HG03280 (cell line): Measurements from ENCODE around the gene PCSK2.

Source experiments
- ATAC-seq: cut with Tn5 transposase; IDR thresholded peaks from one replicate; pipeline ENCODE4 v1.9.1; 2021; ENCODE audit warnings: mild to moderate bottlenecking, moderate library complexity; ENCODE audit not compliant: unreplicated experiment

The PCSK2 gene

GRCh38 chr20:17236766-17237165 is 9.9 kb downstream of the PCSK2 start:
- ATAC-seq, result no peak

- no peak for ATAC-seq
Measured at GRCh38 chr20:17248224-17248623, 21.4 kb downstream of the PCSK2 start.

DNA sequence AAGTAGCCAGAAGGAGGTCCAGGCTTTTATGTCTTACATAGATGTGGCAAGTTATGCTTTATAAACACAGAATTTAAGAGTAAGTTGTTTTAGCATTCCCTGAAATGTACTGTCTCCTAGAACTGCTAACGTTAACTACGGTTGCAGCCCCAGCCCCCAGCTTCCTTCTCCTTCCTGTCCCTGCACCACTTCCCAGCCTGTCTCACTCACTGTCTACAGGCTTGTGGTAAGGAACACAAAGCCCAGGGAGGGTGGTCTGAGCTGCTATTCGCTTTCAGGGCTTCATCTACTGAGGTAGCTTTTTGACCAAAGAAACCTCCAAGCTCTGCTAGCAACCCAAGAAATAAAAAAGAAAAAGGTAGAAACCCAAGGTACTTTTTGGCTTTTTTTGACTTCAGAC is 35.9 kb downstream of the PCSK2 start:
- no peak for ATAC-seq

DNA sequence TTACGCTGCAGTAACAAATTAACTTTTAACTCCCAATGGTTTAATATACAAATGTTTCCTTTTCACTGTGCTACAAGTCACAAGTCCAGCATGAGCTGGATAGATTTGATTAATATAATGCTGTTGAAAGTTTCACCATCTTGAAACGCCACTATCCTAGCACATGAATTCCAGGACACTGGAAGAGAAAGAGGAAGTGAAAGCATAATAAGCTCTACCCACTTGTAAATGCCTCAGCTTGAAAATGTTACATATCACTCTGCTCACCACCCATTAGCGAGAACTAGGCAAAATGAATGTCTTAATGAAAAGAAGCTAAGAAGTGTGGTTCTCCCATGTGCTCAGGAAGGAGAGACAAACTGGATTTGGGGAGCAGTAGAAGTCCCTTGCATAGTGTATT is 46.9 kb downstream of the PCSK2 start:
- ATAC-seq, result no peak

DNA sequence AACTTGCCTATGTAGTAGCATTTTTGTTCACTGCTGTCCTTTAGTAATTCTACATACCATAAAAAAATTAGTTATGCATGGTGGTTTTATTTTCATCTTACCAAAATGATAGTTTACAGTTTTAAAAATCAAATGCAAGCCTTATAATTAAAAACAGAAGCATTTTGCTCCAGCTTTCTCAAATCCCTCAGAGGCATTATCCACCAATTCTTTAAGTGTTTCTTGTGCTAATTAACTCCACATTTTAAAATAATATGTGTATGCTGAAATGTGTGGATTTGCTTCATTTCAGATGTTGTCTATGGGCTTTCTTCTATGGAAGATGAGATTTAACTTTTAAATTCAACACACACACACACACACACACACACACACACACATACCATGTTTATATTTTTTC is 49.3 kb downstream of the PCSK2 start:
- no peak for ATAC-seq

- ATAC-seq, result no peak
Measured at GRCh38 chr20:17281478-17281877, 54.6 kb downstream of the PCSK2 start.

DNA sequence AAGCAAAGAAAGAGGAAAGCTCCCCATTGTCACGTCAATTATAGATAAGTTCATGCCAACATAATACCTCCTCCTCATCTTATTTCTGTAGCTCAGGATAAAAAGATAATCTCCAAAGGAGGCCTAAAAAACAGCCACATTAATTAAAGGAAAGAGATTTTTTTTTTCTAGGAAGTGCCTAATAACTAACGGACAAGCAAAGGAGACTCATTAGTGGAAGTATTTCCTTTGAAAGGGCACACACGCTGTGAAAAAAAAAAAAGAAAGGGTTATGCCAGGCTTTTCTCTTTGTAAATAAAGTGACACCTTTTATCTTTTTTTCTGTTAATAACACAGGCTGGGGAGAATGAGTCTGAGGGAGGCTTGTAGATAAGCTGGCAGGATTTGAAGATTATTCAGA is 55.7 kb downstream of the PCSK2 start:
- no peak for ATAC-seq

- ATAC-seq, result no peak
Measured at GRCh38 chr20:17287503-17287902, 60.7 kb downstream of the PCSK2 start.

- no peak for ATAC-seq
Measured at GRCh38 chr20:17287998-17288397, 61.2 kb downstream of the PCSK2 start.

- no peak for ATAC-seq
Measured at GRCh38 chr20:17295151-17295726, 68.4 kb downstream of the PCSK2 start.

- ATAC-seq, result no peak
Measured at GRCh38 chr20:17295991-17296390, 69.2 kb downstream of the PCSK2 start.

- ATAC-seq, result no peak
Measured at GRCh38 chr20:17298171-17298570, 71.3 kb downstream of the PCSK2 start.

DNA sequence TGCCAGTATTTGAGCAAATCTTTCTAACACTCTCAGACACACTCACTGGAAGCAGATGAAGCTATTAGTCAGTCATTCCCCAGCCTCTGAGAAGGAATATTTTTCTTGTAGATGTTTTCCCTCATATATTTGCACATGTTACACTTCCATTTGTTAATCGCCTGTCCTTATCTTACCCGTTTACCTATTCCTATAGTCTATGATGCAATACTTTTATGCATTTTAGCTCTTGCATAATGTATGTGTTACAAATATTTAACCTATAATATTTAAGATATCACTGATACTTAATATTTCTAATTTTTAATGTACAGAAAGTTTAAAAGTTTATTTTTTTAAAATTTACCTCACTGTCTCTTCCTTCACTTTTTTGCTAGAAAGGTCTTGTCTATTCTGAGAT is 71.9 kb downstream of the PCSK2 start:
- ATAC-seq, result no peak

GRCh38 chr20:17300113-17300512 is 73.3 kb downstream of the PCSK2 start:
- no peak for ATAC-seq

DNA sequence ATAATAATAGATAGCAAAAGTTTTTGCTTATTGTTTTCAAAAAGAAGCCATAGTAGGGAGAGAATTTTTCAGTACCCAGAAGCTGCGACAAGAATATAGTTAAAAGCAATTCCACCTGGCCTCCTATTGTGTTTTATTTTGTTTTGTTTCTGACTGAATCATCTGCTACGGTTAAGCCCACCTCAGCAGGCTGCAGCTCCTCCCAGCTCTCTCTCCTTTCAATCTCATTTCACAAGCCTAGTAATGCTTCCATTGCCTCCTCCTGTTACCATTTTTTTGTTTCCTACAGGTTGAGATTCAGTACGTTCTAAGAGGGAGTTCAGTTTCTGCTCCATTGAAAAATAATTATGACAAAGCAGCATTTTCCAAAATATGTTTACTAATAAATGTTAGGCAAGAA is 77.9 kb downstream of the PCSK2 start:
- no peak for ATAC-seq

DNA sequence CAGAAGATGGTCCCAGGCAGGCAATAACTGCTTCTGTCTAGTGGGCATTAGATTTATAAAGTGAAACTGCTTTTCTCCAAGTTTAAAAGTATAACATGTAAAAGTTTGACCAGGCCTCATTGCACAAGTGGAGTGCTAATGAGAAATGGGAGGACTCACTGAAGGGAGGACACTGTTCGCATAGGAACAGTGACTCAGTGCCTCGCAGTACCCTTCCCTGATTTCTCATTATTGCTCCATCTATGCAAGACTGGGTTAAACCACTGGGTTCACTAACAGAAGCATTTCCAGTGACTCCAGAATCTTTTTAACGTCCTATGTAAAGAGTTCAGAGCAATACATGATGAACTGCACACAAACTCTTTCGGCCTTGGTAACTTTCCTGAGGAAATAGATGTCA is 79.6 kb downstream of the PCSK2 start:
- ATAC-seq, result no peak

DNA sequence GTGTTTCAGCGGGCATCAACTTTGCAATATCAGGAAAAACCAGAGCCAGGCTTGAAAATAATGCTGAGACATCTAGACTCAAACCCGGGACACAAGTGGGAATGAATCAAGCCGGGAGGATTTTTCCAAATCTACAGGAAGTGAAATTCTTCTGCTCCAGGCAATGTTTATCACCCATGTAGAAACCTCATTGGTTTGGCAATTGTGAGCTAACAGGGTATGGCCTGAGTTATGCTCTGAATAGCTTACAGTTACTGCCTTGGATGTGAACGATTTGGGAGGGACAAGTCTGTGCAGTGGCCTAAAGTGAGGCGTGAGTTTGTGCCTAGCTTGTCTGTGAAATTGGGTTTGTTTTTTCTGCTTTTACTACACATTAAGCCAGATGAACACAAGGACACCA is 87.4 kb downstream of the PCSK2 start:
- no peak for ATAC-seq

GRCh38 chr20:17315407-17316231 is 88.8 kb downstream of the PCSK2 start:
- no peak for ATAC-seq

- ATAC-seq, result no peak
Measured at GRCh38 chr20:17316316-17317038, 89.6 kb downstream of the PCSK2 start.

DNA sequence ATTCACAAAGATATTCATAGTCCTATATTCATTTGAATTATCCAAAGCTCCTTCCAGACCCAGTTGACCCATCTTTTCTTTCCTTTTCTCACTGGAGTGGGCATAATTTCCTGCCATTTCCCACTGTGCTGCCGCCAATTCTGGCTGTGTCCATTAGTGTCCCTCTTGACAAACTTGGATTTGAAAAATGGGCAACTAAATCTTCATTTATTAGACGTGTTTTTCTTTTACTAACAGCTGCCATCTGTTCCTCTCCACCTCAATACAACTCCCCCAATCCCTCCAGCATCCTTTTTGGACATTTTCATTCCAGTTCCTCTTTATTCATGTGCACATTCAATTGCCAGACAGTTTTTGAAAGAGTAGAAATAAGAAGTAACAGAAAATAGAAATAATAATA is 90.5 kb downstream of the PCSK2 start:
- no peak for ATAC-seq

DNA sequence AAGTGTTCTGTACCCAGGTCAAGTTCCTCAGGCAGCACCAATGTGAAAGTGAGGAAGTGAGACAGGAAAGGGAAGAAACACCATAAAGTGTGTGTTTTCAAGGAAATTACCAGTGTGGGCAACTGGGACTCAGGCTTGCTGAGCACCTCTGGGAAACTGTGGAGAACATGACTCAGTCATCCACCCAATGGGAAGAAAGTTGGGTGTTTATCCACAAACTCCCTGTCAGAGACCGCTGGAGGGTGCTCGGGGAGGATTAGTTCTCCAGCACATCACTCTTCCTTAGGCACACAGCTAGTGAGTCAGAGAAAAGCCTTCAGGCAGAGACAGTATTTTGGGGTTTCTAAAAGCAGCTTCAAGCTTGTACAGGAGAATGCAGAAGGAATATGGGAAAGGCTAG is 93.6 kb downstream of the PCSK2 start:
- ATAC-seq, result no peak

DNA sequence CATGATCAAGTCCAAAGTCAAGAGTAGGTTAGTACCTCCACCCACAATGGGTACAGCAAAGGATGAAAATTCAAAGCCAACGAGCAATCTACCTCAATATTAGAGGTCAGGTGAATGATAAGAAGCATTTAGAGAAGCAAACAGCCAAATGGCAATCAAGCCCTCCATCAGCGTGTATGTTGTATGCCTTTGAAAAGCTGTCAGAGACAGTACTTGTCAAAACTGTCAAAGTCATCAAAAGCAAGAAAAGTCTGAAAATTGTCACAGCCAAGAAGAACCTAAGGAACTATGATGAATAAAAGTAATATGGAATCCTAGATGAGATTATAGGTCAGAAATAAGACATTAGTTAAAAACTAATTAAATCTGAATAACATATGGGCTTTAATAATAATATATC is 99.3 kb downstream of the PCSK2 start:
- ATAC-seq, result no peak
